Measurements from ENCODE around the gene CCDC70. TPM values are rescaled to one million over a fixed set of nuclear protein-coding genes. Genes with fewer than 3 reads are reported as not detected.

Gene CCDC70
- total RNA-seq, 3 donors from 2014 or later: not detected

DNA sequence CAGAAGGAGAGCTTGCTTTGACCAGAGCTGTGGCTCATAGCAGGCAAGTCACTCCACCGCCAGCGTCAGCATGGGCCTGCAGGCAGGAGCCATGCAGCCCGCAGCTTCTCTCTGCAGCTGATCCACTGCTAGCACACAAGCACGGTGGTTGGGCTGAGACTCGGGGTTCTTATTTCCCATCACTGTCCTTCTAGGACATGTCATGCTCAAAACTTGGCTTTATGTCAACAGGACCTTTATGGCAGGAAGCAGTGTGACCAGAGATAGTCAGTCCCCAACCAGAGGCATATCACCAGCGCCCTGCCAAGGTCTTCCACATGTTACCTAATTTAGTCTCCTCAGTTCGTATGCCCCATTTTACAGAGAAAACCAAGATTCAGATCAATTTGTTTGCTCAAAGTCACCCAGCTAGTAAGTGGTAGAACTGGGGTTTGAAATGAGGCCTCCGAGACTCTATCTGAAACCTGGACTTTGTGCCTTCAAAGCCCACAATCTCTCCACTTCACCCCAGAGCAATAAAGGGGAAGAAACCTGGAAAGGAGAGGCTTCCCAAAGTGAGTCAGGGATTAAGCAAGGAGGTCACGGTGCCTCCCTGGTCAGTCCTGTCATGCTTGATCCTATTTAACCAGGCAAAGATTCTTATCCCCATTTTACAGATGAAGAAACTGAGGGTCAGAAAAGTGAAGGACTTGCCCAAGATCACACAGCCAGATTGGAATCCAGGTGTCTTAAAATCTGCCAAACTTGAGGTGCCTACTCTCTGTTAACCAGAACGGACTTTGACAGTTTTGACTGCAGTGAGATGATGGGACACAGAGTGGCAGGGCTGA lies 21.8 kb upstream of the CCDC70 start:
- H3K36me3 Mint-ChIP-seq (ENCODE audit: insufficient read depth): no peaks in the 10 kb centered on the region
- no peak for DNase-seq

DNA sequence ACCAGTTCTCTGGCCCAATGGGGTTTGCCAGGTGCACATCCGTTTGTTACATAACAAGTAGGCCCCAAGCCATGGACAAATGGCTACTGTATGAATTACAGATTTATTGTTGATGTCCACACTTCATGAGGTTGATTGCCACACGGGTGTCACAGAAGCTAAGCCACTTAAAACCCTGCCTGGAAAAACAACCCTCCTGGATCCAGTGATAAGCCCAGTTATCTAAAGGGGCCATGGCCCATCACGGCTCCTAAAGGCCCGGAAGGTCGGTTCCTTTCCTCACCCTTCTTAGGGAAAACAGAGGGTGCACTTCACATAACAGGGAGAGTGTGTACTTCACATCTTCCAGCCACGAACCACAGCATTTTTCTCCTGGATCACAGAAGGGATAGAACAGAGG lies 20.9 kb upstream of the CCDC70 start:
- H3K4me1 Mint-ChIP-seq (ENCODE audit: low read depth): peaks cover 6% of the 10 kb centered on the region
- DNase-seq (no peak), ATAC-seq (no peak)
- H3K9me3 Mint-ChIP-seq: no peaks in the 10 kb centered on the region
- H3K27me3 Mint-ChIP-seq (ENCODE audit: low read depth): peaks cover 5% of the 10 kb centered on the region
- no peak overlapping the region for H3K4me3 Mint-ChIP-seq
- no peaks in the 10 kb centered on the region for H3K36me3 Mint-ChIP-seq (ENCODE audit: insufficient read depth)

More for the DNA sequence above, 21.8 kb upstream of the CCDC70 start:
- ATAC-seq: no peak
- no peaks in the 10 kb centered on the region for H3K9me3 Mint-ChIP-seq
- H3K27me3 Mint-ChIP-seq (ENCODE audit: low read depth): peaks cover 5% of the 10 kb centered on the region
- no peak overlapping the region for H3K4me3 Mint-ChIP-seq
- peaks cover 3% of the 10 kb centered on the region for H3K4me1 Mint-ChIP-seq (ENCODE audit: low read depth)

DNA sequence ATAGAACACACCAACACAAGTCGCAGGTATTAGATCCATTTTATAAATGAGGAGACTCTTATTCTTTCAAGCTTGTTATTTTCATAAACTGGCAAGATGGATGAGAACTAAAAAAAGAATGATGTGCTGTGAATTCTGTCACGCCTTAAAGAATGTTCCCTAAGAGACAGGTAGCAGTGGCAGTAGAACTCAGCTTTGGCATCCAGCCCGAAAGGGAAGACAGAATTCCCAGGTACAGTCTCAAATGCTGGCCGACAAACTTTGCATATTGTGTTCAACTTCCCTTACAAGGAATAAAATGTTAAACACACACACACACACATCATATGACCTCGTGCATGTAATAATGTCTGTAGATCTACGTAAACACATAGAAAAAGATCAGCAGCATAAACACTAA lies 20.0 kb upstream of the CCDC70 start:
- Mint-ChIP-seq H3K4me1 (ENCODE audit: low read depth) (peaks cover 6% of the 10 kb centered on the region), H3K36me3 (ENCODE audit: insufficient read depth) (no peaks in the 10 kb centered on the region), H3K9me3 (no peaks in the 10 kb centered on the region), H3K27me3 (ENCODE audit: low read depth) (peaks cover 5% of the 10 kb centered on the region), H3K4me3 (no peak overlapping the region)
- ATAC-seq (no peak), DNase-seq (no peak)

- no peak for DNase-seq
- H3K36me3 Mint-ChIP-seq (ENCODE audit: insufficient read depth): no peaks in the 10 kb centered on the region
- ATAC-seq: no peak
- peaks cover 5% of the 10 kb centered on the region for H3K27me3 Mint-ChIP-seq (ENCODE audit: low read depth)
- peaks cover 6% of the 10 kb centered on the region for H3K4me1 Mint-ChIP-seq (ENCODE audit: low read depth)
- no peak overlapping the region for H3K4me3 Mint-ChIP-seq
- no peaks in the 10 kb centered on the region for H3K9me3 Mint-ChIP-seq
Measured at GRCh38 chr13:51843529-51843928, 18.2 kb upstream of the CCDC70 start.

DNA sequence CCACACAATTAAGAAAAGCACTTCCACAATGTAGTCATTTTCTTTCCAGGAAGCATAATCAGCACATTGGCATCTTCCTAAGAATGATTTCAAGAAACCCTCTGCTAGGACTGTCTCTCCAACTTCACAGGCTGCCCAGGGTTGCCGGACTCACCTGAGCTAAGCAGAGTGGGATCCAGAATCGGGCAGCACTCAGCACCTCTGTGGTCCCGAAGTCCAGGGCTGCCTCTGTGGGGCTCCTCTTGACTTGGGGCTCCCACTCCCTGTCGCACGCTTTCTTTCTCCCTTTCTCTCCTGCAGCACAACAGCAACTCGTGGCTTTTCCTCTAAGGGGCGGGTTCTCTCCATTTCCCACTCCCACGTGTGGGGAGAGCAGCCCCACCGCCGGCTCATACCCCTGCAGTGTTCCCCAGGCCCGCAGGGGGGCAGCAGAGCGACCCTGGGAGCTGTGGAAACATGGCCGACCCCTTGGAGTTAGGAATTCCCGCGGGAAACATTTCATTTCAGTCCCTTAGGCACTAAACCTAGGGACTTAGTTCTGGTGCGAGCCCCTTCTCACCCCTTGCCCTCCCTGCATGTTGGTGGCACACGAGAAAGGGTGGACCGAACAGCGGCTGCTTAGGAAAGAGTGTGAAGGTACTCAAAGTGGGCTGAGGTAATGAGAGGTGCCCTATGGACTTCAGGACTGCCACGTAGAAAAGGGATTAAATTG lies 16.8 kb upstream of the CCDC70 start, which contains the start of gene TMEM272:
TSS of gene TMEM272 (minus strand) at position 316 of the 712 bp plus-strand sequence. CDS start 6,647 bp downstream, outside the sequence.
- H3K4me1 Mint-ChIP-seq (ENCODE audit: low read depth): peaks cover 6% of the 10 kb centered on the region
- DNase-seq (peak; percentile 52), ATAC-seq (peak; percentile 74)
- no peaks in the 10 kb centered on the region for H3K9me3 Mint-ChIP-seq
- peaks cover 5% of the 10 kb centered on the region for H3K27me3 Mint-ChIP-seq (ENCODE audit: low read depth)
- no peak within 1 kb of the TSS for H3K4me3 Mint-ChIP-seq
- H3K36me3 Mint-ChIP-seq (ENCODE audit: insufficient read depth): no peaks in the 10 kb centered on the region

DNA sequence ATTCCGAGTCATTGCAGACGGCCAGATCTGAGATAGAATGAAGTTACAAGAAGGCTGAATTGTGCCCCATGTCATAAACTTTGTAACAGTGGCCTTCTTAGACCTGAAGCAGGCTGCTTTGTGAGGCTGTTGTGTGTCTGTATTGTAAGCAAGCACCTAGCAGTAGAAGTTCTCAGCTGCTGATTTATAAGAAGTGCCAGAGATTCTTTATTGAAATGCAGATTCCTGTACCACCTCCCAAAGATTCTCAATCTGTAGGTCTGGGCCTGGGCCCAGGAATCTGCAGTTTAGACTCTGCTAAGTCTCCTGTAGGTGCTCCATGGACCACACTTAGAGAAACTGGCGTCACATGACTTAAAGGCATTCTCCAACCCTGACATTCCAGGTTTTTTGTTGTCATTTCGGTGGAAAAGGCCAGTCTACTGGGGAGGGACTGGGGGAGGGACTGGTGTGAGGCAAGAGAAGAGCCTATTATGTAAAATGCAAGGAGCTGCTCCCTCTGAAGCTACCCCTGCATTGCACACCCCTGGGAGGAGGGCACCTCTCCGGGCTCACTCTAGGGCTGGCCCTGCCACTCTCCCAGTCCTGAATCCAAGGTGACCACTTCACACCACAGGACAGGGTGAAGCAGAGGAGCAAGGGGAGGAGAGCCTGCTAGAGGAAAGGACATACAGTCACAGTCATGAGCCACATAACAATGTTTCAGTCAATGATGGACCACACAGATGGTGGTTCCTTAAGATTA lies 16.0 kb upstream of the CCDC70 start:
- ATAC-seq (no peak), DNase-seq (no peak)
- Mint-ChIP-seq H3K36me3 (ENCODE audit: insufficient read depth) (no peaks in the 10 kb centered on the region), H3K9me3 (no peaks in the 10 kb centered on the region), H3K27me3 (ENCODE audit: low read depth) (peaks cover 2% of the 10 kb centered on the region), H3K4me1 (ENCODE audit: low read depth) (peaks cover 6% of the 10 kb centered on the region), H3K4me3 (no peak overlapping the region)

GRCh38 chr13:51846756-51847155 lies 15.0 kb upstream of the CCDC70 start:
- Mint-ChIP-seq H3K4me3 (no peak overlapping the region), H3K36me3 (ENCODE audit: insufficient read depth) (no peaks in the 10 kb centered on the region), H3K27me3 (ENCODE audit: low read depth) (peaks cover 6% of the 10 kb centered on the region), H3K4me1 (ENCODE audit: low read depth) (peaks cover 6% of the 10 kb centered on the region), H3K9me3 (no peaks in the 10 kb centered on the region)
- ATAC-seq (no peak), DNase-seq (no peak)

GRCh38 chr13:51848674-51849073 lies 13.1 kb upstream of the CCDC70 start:
- Mint-ChIP-seq H3K9me3 (no peaks in the 10 kb centered on the region), H3K27me3 (ENCODE audit: low read depth) (peaks cover 7% of the 10 kb centered on the region), H3K4me3 (no peak overlapping the region), H3K36me3 (ENCODE audit: insufficient read depth) (no peaks in the 10 kb centered on the region), H3K4me1 (ENCODE audit: low read depth) (peaks cover 6% of the 10 kb centered on the region)
- ATAC-seq: no peak
- DNase-seq: no peak

- H3K4me1 Mint-ChIP-seq (ENCODE audit: low read depth): peaks cover 6% of the 10 kb centered on the region
- no peaks in the 10 kb centered on the region for H3K36me3 Mint-ChIP-seq (ENCODE audit: insufficient read depth)
- peak; percentile 23 for DNase-seq
- H3K27me3 Mint-ChIP-seq (ENCODE audit: low read depth): peaks cover 7% of the 10 kb centered on the region
- peak; percentile 60 to 67 for ATAC-seq
- no peak overlapping the region for H3K4me3 Mint-ChIP-seq
- H3K9me3 Mint-ChIP-seq: no peaks in the 10 kb centered on the region
Measured at GRCh38 chr13:51849145-51850101, 12.3 kb upstream of the CCDC70 start.

DNA sequence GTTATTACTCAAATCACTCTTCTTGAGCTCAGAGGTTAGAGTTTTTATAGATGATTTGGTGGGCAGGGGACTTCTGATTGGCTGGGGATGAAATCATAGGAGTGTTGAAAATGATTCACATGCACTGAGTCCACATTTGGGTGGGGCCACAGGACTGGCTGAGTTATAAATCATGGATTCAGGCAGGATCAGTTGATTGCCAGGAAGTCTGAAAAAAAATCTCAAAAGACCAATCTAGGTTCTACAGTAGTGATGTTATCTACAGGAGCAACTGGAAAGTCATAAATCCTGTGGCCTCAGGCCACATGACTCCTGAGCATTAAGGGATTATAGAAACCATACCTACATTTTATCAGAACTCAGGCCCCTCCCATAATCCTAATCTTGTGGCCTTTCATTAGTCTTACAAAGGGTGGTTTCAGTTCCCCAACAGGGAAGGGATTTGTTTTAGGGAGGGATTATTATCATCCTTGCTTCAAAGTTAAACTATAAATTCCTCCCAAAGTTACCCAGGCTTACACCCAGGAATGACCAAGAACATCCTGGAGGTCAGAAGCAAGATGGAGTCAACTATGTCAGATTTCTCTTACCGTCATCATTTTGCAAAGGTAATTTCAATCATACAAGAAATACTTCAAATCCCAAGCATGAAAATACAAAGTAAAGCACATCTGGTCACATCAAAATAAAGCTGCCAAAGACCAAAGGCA lies 5.6 kb upstream of the CCDC70 start:
- Mint-ChIP-seq H3K4me1 (ENCODE audit: low read depth) (no peaks in the 10 kb centered on the region), H3K4me3 (no peak overlapping the region), H3K27me3 (ENCODE audit: low read depth) (peaks cover 10% of the 10 kb centered on the region), H3K36me3 (ENCODE audit: insufficient read depth) (no peaks in the 10 kb centered on the region), H3K9me3 (no peaks in the 10 kb centered on the region)
- ATAC-seq (no peak), DNase-seq (no peak)

DNA sequence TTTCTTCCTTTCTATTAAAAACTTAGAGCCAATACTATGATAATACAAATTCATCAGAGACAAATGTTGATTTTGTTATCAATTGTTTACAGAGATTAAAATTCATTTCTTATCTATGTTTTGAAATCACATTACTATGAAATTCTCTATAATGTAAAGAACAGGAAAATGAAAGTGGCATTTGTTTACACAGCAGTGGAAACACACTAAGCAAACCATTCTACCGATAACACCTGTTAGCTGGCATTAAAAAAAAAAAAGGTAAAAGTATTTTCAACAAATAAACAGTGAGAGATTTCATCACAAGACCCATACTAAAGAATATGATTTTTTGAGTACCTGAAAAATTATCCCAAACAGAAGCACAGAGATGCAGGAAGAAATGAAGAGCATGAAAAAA lies 4.8 kb upstream of the CCDC70 start:
- Mint-ChIP-seq H3K4me3 (no peak overlapping the region), H3K36me3 (ENCODE audit: insufficient read depth) (no peaks in the 10 kb centered on the region), H3K27me3 (ENCODE audit: low read depth) (peaks cover 6% of the 10 kb centered on the region), H3K9me3 (no peaks in the 10 kb centered on the region), H3K4me1 (ENCODE audit: low read depth) (peaks cover 5% of the 10 kb centered on the region)
- ATAC-seq (no peak), DNase-seq (no peak)

DNA sequence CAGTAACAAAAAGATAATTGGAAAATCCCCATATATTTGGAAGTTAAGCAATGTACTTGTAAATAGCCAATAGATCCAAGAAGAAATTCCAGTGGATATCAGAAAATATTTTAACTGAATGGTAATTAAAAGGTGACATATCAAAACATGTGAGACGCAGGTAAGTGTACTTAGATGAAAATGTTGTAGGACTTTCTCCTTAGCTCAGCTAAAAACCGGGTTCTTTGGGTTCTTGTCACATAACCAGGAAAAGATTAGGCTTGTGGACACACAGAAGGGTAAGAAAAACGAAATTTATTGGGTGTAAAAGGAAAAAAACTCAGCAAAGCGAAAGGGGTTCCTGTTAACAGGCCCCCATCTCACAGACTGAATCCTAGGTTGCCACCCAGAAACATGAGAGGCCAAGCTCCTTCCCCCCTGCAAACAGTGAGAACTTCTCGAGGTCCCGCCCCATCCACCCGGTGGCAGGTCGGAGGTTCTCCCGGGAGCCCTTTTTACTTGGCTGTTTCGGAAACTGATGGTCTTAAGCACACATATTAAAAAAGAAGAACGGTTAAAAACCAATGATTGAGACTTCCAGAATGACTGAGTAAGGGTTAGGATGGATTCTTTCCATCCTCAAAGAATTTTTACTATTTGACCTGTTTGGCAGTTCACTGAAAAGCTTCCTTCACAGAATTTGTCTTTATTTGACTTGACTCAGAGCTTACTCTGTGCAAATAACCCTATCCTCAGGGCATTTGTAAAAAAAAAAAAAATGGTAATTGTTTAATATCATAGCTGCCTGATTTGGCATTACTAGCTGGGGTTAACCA lies 3.1 kb upstream of the CCDC70 start:
- DNase-seq (no peak), ATAC-seq (no peak)
- Mint-ChIP-seq H3K36me3 (ENCODE audit: insufficient read depth) (no peaks in the 10 kb centered on the region), H3K4me3 (no peak overlapping the region), H3K9me3 (no peaks in the 10 kb centered on the region), H3K27me3 (ENCODE audit: low read depth) (peaks cover 6% of the 10 kb centered on the region), H3K4me1 (ENCODE audit: low read depth) (peaks cover 5% of the 10 kb centered on the region)
